OCI-LY3 (cell line): ENCODE results near the gene TEC.

Source experiments
- H2AFZ ChIP-seq: fragments of 200-600, 300-600 bp; shearing (Covaris generic); 2 replicates; pipeline ENCODE4 v1.6.0; 2014; ENCODE audit warnings: antibody characterized with exemption, low read depth, low read length
- H3K27ac ChIP-seq: fragments of 200-600, 300-600 bp; sonication (generic); 2 replicates; pipeline ENCODE4 v1.5.1; 2014; ENCODE audit warnings: mild to moderate bottlenecking, low read length, moderate library complexity, mixed read lengths
- H3K27me3 ChIP-seq: fragments of 200-600, 300-600 bp; sonication (generic); 2 replicates; pipeline ENCODE4 v1.6.1; 2014; ENCODE audit warnings: low read depth, low read length, mixed read lengths
- H3K36me3 ChIP-seq: fragments of 200-600, 300-600 bp; sonication (generic); replicated peaks from 2 replicates; pipeline ENCODE3; 2014; ENCODE audit warnings: low read depth, low read length, mixed read lengths
- H3K4me1 ChIP-seq: fragments of 300-600, 200-600 bp; sonication (generic); 2 replicates; pipeline ENCODE4 v1.6.1; 2014; ENCODE audit warnings: low read length, mixed read lengths
- H3K4me2 ChIP-seq: fragments of 200-600, 300-600 bp; sonication (generic); 2 replicates; pipeline ENCODE4 v1.6.1; 2014; ENCODE audit warnings: low read length, mixed read lengths
- H3K4me3 ChIP-seq: fragments of 300-600, 200-600 bp; sonication (generic); 2 replicates; pipeline ENCODE4 v1.5.1; 2014; ENCODE audit warnings: antibody characterized with exemption, mild to moderate bottlenecking, low read length, moderate library complexity
- H3K79me2 ChIP-seq: fragments of 300-600, 200-600 bp; shearing (Covaris generic); 2 replicates; pipeline ENCODE4 v1.6.1; 2014; ENCODE audit warnings: mild to moderate bottlenecking, low read length, mixed read lengths
- H3K9ac ChIP-seq: fragments of 300-600, 200-600 bp; shearing (Covaris generic); 2 replicates; pipeline ENCODE4 v1.6.0; 2014; ENCODE audit warnings: mild to moderate bottlenecking, low read length, moderate library complexity
- H3K9me3 ChIP-seq: fragments of 200-600, 300-600 bp; shearing (Covaris generic); 2 replicates; pipeline ENCODE4 v1.6.1; 2014; ENCODE audit warnings: low read length, mixed read lengths; ENCODE audit not compliant: insufficient read depth
- H4K20me1 ChIP-seq: fragments of 200-600, 300-600 bp; sonication (generic); 2 replicates; pipeline ENCODE4 v1.6.1; 2016; ENCODE audit warnings: low read length, mixed read lengths; ENCODE audit not compliant: insufficient read depth
- CTCF ChIP-seq: fragments of 200-600, 300-600 bp; sonication (generic); IDR thresholded peaks from 2 replicates; pipeline ENCODE4 v1.5.1; 2014; ENCODE audit warnings: antibody characterized with exemption, low read length, low read depth
- EZH2phosphoT487 ChIP-seq: fragments of 200-600 bp; shearing (Covaris generic); IDR thresholded peaks from 2 replicates; pipeline ENCODE4 v1.6.1; 2018; ENCODE audit warnings: antibody characterized with exemption, mixed run types, low read depth

The TEC gene

DNA sequence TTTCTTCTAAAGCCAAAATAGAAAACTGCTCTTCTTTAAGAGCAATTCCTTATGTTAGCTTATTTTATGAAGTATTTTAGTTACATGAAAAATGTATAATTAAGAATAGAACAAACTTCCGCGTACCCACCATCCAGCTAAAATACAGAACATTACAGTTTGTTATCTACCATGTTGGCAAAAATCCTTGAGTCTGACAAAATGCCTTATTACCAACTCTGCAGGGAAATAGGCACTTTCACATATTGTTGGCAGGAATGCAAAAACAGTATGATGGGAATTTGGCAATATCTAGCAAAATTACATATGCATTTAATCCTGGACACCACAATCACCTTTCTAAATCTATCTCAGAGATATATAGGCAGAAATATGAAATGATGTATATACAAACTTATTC is 39.3 kb upstream of the TEC start:
- H3K79me2 ChIP-seq, result no peaks in the 10 kb centered on the region
- H3K4me3 ChIP-seq, result no peak overlapping the region
- no peaks in the 10 kb centered on the region for H3K36me3 ChIP-seq
- no peaks in the 10 kb centered on the region for H3K4me1 ChIP-seq
- no peak overlapping the region for H3K9ac ChIP-seq
- H3K4me2 ChIP-seq, result no peak overlapping the region
- no peak for TF ChIP-seq CTCF
- no peak for TF ChIP-seq EZH2phosphoT487
- no peaks in the 10 kb centered on the region for H3K9me3 ChIP-seq
- H3K27me3 ChIP-seq, result no peaks in the 10 kb centered on the region
- H4K20me1 ChIP-seq, result no peaks in the 10 kb centered on the region
- no peak overlapping the region for H2AFZ ChIP-seq
- H3K27ac ChIP-seq, result no peak overlapping the region

DNA sequence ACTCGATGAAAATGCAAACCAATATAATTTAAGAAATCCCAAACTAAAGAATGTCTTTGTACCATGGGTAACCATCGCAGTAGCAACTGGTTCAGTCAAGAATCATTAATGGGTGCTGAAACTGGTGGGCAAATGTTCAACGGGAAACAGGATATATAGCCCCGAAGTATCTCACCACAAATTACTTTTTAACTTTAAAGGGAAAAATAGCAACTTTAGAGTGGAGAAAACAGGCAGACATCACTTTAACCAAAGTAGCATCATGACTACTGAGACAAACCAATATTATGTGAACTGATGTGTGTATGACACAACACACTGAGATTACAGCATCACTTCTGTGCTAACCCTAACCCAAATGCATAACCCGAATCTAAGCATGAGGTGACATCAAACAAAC is 37.9 kb upstream of the TEC start:
- Histone ChIP-seq H3K27ac (no peak overlapping the region), H3K79me2 (no peaks in the 10 kb centered on the region), H3K4me3 (no peak overlapping the region), H4K20me1 (no peaks in the 10 kb centered on the region), H3K4me2 (no peak overlapping the region), H3K36me3 (no peaks in the 10 kb centered on the region), H3K27me3 (no peaks in the 10 kb centered on the region), H3K9ac (no peak overlapping the region), H3K9me3 (no peaks in the 10 kb centered on the region), H3K4me1 (no peaks in the 10 kb centered on the region), H2AFZ (no peak overlapping the region)
- TF ChIP-seq CTCF (no peak), EZH2phosphoT487 (no peak)

GRCh38 chr4:48305508-48305907 is 35.9 kb upstream of the TEC start:
- H3K4me3 ChIP-seq, result no peak overlapping the region
- H3K9ac ChIP-seq, result no peak overlapping the region
- H4K20me1 ChIP-seq, result no peaks in the 10 kb centered on the region
- no peaks in the 10 kb centered on the region for H3K9me3 ChIP-seq
- H3K36me3 ChIP-seq, result no peaks in the 10 kb centered on the region
- no peak for TF ChIP-seq CTCF
- no peak for TF ChIP-seq EZH2phosphoT487
- H3K4me2 ChIP-seq, result no peak overlapping the region
- no peaks in the 10 kb centered on the region for H3K27me3 ChIP-seq
- no peaks in the 10 kb centered on the region for H3K79me2 ChIP-seq
- no peak overlapping the region for H3K27ac ChIP-seq
- no peaks in the 10 kb centered on the region for H3K4me1 ChIP-seq
- H2AFZ ChIP-seq, result 0 out of 2 replicates have a peak overlapping the region, but pooled peaks have one; percentile 35

DNA sequence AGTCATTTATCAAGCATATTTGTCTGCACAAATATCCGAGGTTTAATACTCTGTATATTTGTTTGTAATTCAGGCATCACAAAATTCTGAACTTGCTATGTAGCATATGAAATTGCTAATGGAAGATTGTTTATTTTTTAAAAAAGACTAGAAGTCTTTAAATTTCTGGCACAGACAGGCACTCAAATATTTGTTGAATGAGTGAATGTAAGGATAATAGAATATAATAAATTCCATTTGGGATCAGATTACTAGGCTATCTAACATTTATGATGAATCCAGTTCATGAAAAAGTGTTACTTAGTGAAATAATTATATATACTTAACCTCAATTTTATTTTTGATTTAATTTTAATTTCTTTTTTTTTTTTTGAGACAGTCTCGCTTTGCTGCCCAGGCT is 30.4 kb upstream of the TEC start:
- no peak overlapping the region for H3K4me2 ChIP-seq
- H3K4me1 ChIP-seq, result peaks cover 8% of the 10 kb centered on the region
- H3K27ac ChIP-seq, result no peak overlapping the region
- no peaks in the 10 kb centered on the region for H3K79me2 ChIP-seq
- no peak overlapping the region for H3K4me3 ChIP-seq
- H3K9me3 ChIP-seq, result no peaks in the 10 kb centered on the region
- no peaks in the 10 kb centered on the region for H3K36me3 ChIP-seq
- H3K27me3 ChIP-seq, result no peaks in the 10 kb centered on the region
- no peak overlapping the region for H3K9ac ChIP-seq
- TF ChIP-seq EZH2phosphoT487 (no peak), CTCF (no peak)
- no peak overlapping the region for H2AFZ ChIP-seq
- H4K20me1 ChIP-seq, result no peaks in the 10 kb centered on the region
